Activated naive CD4-positive, alpha-beta T cell treated with anti-CD3 and anti-CD28 coated beads, Interleukin-2, amount 50 U/mL, for 24 hours (primary cell): ENCODE results near the gene FREM2.

Source experiments
- H3K27ac Mint-ChIP-seq: one replicate; pipeline ENCODE4 v1.8.0; 2021; ENCODE audit warnings: mild to moderate bottlenecking, mixed read lengths
- H3K27me3 Mint-ChIP-seq: one replicate; pipeline ENCODE4 v1.8.0; 2021; ENCODE audit warnings: mixed read lengths
- H3K36me3 Mint-ChIP-seq: one replicate; pipeline ENCODE4 v1.8.0; 2021; ENCODE audit warnings: mixed read lengths
- H3K4me1 Mint-ChIP-seq: one replicate; pipeline ENCODE4 v1.8.0; 2021; ENCODE audit warnings: mixed read lengths
- H3K4me3 Mint-ChIP-seq: one replicate; pipeline ENCODE4 v1.8.0; 2021; ENCODE audit warnings: mild to moderate bottlenecking, mixed read lengths
- H3K9me3 Mint-ChIP-seq: one replicate; pipeline ENCODE4 v1.8.0; 2021; ENCODE audit warnings: mixed read lengths

The FREM2 gene

DNA sequence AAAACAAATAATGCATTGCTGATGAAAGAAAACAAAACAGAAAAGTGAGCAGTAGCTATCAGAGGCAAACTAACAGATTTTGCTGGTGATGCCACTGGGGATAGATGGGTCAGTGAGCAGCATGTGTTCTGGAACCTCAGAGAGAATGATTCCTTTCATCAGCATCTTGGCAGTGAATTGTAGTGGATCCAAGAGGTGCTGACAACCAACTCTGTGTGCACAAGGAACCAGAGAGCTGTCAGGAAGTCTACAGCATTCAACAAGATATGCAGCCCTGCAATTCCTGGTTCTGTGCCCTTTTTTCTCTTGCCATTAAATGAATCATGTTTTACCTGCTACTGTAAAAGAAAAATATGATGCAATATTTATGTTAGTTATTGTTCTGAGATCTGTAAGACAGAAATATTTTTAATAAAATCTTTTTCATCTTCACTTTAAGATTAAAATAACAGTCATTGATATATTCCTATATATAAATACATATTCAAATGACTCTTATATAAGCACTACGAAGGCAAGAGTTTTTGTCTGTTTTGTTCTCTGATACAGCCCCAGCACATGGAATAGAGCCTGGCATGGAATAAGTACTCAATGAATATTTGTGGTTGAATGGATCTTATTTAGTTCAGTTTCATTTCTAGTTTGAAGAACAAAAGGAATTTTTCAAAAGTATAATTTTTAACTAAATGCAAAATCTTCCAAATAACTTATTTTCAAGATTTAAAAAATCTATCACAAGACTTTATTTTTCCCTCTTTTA, 80.8 kb downstream of the FREM2 start:
- H3K4me1 Mint-ChIP-seq: no peaks in the 10 kb centered on the region
- no peak overlapping the region for H3K4me3 Mint-ChIP-seq
- no peaks in the 10 kb centered on the region for H3K36me3 Mint-ChIP-seq
- H3K27ac Mint-ChIP-seq: no peak overlapping the region
- H3K27me3 Mint-ChIP-seq: no peaks in the 10 kb centered on the region
- no peaks in the 10 kb centered on the region for H3K9me3 Mint-ChIP-seq

DNA sequence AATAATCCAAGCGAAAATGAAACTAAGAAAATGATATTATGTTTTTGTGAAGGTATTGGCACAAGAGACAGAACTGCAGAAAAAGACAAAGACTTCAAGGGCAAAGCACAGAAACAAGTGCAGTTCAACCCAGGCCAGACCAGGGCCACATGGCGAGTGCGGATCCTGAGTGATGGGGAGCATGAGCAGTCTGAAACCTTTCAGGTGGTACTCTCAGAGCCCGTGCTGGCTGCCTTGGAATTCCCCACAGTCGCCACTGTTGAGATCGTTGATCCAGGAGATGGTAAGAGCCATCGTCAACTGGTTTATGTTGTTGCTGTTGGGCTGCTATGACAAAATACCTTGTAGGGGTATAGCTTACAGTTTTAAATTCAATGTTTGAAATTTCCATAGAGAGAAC, 82.6 kb downstream of the FREM2 start:
- Mint-ChIP-seq H3K36me3 (no peaks in the 10 kb centered on the region), H3K27me3 (no peaks in the 10 kb centered on the region), H3K4me3 (no peak overlapping the region), H3K9me3 (no peaks in the 10 kb centered on the region), H3K4me1 (no peaks in the 10 kb centered on the region), H3K27ac (no peak overlapping the region)

DNA sequence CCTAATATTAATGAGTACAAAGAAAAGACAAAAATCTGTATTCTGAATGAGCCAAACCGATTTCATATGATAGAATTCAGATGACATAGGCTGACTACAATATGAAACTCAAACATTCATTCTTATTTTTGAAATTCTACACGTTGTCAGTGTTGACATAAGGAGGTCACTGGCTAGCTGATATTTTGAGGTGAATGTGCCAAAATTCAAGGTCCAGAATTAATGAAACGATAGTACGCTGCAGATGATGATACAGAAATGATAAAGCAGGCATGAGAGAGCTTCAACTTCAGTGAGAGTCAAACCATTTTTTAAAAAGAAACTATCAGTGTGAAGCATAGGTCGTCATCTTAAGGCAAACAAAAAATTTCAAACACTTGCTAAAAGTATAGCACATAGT, 88.2 kb downstream of the FREM2 start:
- Mint-ChIP-seq H3K4me3 (no peak overlapping the region), H3K4me1 (no peaks in the 10 kb centered on the region), H3K36me3 (no peaks in the 10 kb centered on the region), H3K9me3 (peaks cover 6% of the 10 kb centered on the region), H3K27ac (no peak overlapping the region), H3K27me3 (no peaks in the 10 kb centered on the region)

DNA sequence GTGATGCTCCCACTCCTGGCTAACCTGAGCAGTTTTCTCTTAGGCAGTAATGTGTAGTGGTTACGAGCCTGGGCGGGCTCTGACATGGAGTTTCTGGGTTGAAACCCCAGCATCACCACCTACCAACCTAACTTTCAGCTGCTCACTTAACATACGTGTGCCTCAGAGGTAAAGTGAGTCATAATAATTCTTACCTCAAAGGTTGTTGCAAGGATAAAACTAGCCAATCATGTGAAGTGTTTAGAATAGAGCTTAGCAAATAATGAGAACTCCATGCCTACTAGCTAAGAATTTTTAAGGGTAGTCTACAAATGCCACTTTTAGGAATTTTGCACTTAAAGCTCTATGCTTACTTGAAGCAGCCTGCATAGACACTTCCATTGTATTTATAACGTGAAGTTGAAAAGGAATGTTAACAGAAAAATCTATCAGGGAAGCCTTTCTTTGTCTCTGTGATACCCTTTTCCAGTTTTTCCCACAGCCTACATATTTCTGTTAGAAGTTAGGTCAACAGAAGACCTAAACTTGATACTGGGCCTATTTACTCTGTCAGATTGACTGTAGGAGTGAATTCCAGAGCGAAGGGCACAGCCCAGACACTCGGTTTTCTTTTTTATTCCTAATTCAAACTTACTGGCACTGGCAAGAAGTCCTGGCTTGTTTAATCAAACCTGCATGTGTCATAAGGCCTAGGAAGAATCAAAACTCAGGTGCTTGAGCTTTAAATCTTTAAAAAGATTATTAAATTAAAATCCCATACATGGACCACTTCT, 90.7 kb downstream of the FREM2 start:
- Mint-ChIP-seq H3K4me1 (no peaks in the 10 kb centered on the region), H3K4me3 (no peak overlapping the region), H3K27ac (no peak overlapping the region), H3K9me3 (peaks cover 6% of the 10 kb centered on the region), H3K27me3 (no peaks in the 10 kb centered on the region), H3K36me3 (no peaks in the 10 kb centered on the region)

DNA sequence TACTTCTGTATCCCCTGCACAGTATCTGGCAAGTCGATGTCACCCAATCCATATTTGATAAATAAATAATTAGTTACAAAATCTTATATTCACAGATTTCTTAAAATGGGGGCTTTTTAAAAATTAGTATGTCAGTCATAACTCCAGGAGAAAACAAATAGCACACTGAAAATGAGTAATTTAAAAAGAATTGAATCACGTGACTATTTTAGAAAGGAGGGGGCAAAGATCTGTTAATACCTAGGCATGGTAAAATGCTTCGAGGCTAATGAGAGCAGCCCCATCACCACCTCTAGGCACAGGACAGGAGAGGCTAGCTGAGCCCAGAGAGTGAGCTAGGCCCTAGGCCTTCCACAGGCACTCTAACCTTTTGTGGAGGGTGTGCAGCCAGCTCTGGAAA, 94.7 kb downstream of the FREM2 start:
- no peaks in the 10 kb centered on the region for H3K4me1 Mint-ChIP-seq
- peaks cover 6% of the 10 kb centered on the region for H3K9me3 Mint-ChIP-seq
- H3K27me3 Mint-ChIP-seq: no peaks in the 10 kb centered on the region
- no peak overlapping the region for H3K4me3 Mint-ChIP-seq
- no peak overlapping the region for H3K27ac Mint-ChIP-seq
- H3K36me3 Mint-ChIP-seq: no peaks in the 10 kb centered on the region

DNA sequence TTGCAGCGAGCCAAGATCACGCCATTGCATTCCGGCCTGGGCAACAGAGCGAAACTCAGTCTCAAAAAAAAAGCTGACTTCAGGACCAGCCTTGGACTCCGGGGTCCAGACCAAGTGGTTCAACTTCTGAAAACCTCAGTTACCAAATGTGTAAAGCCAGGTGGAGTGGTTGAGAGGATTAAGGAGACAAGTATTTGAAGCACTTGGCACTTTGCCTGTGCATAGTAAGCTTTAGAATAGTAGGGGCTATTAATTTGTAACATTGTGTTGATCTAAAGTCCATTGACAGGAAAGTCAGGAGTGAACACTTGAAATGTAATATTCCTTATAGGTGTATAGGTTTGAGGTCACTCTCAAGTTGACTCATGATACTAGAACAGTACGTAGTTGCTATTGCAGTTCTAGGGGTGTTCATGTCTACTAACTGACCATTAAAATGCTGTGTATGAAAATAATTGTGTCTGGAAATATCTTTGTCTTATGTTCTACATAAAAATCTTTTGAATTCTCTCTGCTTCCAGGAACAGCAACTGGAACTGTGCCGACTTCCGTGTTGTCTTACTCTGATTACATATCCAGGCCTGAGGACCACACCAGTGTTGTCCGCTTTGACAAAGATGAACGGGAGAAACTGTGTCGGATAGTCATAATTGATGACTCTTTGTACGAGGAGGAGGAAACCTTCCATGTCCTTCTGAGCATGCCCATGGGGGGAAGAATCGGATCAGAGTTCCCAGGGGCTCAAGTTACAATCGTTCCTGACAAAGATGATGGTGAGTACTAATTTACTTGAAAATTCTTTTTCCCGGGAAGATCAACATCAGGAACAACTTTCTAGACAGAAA, 97.4 kb downstream of the FREM2 start:
- no peak overlapping the region for H3K27ac Mint-ChIP-seq
- H3K9me3 Mint-ChIP-seq: peaks cover 6% of the 10 kb centered on the region
- no peaks in the 10 kb centered on the region for H3K36me3 Mint-ChIP-seq
- H3K4me3 Mint-ChIP-seq: no peak overlapping the region
- no peaks in the 10 kb centered on the region for H3K27me3 Mint-ChIP-seq
- no peaks in the 10 kb centered on the region for H3K4me1 Mint-ChIP-seq

DNA sequence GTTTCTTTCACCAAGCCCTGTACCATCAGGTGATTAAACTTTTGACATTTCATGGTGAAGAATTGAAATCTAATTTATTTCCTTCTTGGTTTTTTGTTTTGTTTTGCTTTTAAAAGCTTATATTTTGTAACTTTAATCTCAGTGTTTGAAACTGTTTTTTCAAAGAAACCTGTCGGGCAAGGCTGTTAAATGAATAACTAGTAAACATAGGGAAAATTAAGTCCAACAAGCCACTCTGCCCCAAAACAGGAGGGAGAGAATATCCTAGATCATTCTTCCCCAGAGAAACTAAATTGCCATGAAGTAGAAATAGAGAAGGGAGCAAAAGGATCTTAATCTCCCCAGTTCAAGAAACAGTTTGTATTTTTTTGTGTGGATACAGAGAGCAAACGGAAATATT, 98.2 kb downstream of the FREM2 start:
- Mint-ChIP-seq H3K27ac (no peak overlapping the region), H3K4me1 (no peaks in the 10 kb centered on the region), H3K36me3 (no peaks in the 10 kb centered on the region), H3K4me3 (no peak overlapping the region), H3K27me3 (no peaks in the 10 kb centered on the region), H3K9me3 (peaks cover under 1% of the 10 kb centered on the region)

DNA sequence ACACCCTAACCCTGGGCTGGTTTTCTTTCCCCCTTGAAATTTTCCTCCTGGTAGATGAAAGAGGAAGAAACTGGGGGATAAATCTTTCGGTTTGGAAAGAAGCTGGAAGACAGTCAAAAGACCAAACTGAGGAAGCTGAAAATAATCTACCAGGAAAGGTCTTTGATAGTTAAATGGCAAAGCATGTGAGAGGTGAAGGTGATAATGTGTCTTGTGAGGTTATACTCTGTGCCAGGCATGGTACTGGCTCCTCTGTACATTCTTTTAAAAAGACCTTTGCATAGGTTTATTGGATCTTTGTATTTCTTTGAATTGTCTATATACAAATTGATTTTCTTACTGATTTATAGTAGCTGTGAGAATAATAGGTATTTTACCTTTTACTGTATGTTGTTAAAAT, 98.6 kb downstream of the FREM2 start:
- Mint-ChIP-seq H3K27me3 (no peaks in the 10 kb centered on the region), H3K4me1 (no peaks in the 10 kb centered on the region), H3K36me3 (no peaks in the 10 kb centered on the region), H3K9me3 (no peaks in the 10 kb centered on the region), H3K4me3 (no peak overlapping the region), H3K27ac (no peak overlapping the region)

DNA sequence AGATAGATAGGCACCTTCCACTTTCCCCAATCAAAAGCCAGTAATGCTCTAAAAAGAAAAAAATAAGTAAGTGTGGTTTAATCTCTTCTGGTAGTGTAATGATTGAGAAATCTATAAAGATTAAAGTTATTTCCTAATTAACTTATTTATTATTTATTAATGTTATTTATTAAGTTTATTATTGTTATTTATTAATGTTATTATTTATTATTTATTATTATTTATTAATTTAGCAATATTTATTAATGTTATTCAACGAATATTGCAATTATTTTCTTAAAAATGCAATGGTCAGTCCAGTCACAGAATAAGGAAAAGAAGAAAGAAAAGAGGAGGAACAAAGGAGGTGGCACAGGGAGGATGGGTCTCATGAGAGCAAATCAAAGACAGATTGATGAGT, 100.7 kb downstream of the FREM2 start:
- Mint-ChIP-seq H3K36me3 (no peaks in the 10 kb centered on the region), H3K27me3 (no peaks in the 10 kb centered on the region)

DNA sequence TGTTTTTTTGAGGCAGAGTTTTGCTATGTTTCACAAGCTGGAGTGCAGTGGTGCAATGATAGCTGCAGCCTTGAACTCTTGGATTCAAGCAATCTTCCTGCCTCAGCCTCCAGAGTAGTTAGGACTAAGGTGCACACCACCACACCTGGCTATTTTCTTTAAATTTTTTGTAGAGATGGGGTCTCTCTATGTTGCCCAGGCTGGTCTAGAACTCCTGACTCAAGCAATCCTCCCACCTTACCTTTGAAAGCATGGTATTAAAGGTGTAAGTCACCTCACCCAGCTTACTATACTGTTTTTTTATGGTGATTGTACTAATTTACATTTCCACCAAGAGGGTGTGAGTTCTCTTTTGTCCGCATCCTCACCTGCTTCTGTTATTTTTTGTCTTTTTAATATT, 110.0 kb downstream of the FREM2 start:
- Mint-ChIP-seq H3K36me3 (peaks cover 2% of the 10 kb centered on the region), H3K27ac (no peak overlapping the region), H3K27me3 (peaks cover 2% of the 10 kb centered on the region), H3K4me1 (no peaks in the 10 kb centered on the region), H3K9me3 (peaks cover 8% of the 10 kb centered on the region), H3K4me3 (no peak overlapping the region)

More for the DNA sequence above, 100.7 kb downstream of the FREM2 start:
- Mint-ChIP-seq H3K27ac (no peak overlapping the region), H3K4me1 (no peaks in the 10 kb centered on the region), H3K4me3 (no peak overlapping the region), H3K9me3 (no peaks in the 10 kb centered on the region)

DNA sequence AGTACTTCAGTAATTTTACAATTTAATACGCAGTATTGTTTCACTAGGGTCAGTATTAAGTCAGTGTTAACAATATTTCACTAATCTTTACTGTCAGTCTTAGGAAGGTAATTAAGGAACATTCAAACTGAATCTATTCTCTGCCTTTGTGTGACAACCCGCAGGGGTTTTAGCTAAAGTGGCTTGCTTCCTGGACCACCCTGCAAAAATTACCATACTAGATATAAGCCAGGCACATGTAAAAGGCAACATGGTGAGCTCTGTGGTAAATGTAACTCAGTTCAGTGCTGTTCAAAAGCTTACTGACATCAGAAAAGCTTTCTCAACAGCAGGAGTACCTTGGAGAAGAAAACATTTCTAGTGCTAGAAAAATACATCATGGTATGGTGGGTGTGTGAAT, 116.7 kb downstream of the FREM2 start:
- Mint-ChIP-seq H3K27me3 (peaks cover 2% of the 10 kb centered on the region), H3K4me1 (no peaks in the 10 kb centered on the region), H3K9me3 (peaks cover 8% of the 10 kb centered on the region), H3K36me3 (peaks cover 2% of the 10 kb centered on the region), H3K27ac (no peak overlapping the region), H3K4me3 (no peak overlapping the region)

DNA sequence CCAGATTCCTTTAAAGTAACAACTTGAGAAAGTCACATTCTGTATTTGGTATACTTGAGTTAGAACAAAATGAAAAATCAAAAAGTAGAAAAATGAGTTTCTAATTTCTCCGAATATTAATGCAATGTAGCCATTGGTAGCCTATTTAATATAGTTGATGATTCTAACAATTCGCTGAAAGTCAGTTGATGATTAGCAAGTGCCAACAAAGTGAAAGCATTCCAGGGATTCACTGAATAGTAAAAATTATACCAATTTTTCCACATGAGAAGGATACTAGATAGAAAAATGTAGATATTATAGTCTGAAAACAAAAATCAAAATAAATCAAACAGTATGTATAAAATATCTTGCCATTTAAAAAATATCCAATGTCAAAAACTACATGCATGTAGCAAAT, 117.2 kb downstream of the FREM2 start:
- H3K27ac Mint-ChIP-seq: no peak overlapping the region
- H3K36me3 Mint-ChIP-seq: peaks cover 2% of the 10 kb centered on the region
- H3K4me1 Mint-ChIP-seq: no peaks in the 10 kb centered on the region
- peaks cover 9% of the 10 kb centered on the region for H3K9me3 Mint-ChIP-seq
- peaks cover 2% of the 10 kb centered on the region for H3K27me3 Mint-ChIP-seq
- H3K4me3 Mint-ChIP-seq: no peak overlapping the region

DNA sequence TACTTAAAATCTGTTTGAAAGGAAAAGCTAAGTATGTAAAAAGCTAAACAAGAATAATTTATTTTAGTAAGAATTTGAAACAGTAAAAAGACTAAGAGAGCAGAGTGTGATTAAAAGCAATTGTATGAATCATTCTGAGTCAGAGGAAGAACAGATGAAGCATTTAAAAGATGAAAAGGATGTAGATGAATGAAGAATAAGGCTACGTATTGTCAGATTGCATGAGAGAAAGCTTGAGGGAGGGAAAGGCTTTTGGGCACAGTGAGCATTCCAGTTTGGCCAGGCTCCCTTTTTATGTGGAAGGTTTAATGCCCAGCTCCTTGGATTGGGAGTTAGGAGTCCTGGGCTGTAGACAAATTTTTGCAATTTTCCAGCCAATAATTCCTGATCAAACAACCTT, 117.7 kb downstream of the FREM2 start:
- Mint-ChIP-seq H3K4me1 (no peaks in the 10 kb centered on the region), H3K27ac (no peak overlapping the region), H3K36me3 (peaks cover 2% of the 10 kb centered on the region)

DNA sequence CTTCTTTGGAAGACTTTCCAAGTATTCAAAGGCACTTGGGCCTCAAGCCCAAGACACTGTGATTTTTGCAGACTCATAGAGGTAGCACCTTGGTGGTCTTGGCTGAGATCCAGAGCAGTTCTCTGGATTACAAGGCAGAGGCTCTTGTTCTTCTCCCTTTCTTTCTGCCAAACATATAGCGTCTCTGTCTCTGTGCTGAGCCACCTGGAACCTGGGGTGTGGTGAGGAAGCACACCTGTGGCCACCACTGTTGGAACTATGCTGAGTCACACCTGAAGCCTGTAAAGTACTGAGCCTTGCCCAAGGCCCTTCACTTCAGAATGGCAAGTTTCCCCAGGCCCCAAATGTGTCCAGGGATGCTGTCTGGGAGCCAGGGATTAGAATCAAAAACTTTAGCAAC, 127.5 kb downstream of the FREM2 start:
- Mint-ChIP-seq H3K27ac (no peak overlapping the region), H3K4me3 (no peak overlapping the region), H3K9me3 (peaks cover 23% of the 10 kb centered on the region), H3K4me1 (no peaks in the 10 kb centered on the region), H3K36me3 (peaks cover 2% of the 10 kb centered on the region), H3K27me3 (peaks cover 8% of the 10 kb centered on the region)

More for the DNA sequence above, 117.7 kb downstream of the FREM2 start:
- Mint-ChIP-seq H3K27me3 (peaks cover 2% of the 10 kb centered on the region), H3K9me3 (peaks cover 13% of the 10 kb centered on the region), H3K4me3 (no peak overlapping the region)

DNA sequence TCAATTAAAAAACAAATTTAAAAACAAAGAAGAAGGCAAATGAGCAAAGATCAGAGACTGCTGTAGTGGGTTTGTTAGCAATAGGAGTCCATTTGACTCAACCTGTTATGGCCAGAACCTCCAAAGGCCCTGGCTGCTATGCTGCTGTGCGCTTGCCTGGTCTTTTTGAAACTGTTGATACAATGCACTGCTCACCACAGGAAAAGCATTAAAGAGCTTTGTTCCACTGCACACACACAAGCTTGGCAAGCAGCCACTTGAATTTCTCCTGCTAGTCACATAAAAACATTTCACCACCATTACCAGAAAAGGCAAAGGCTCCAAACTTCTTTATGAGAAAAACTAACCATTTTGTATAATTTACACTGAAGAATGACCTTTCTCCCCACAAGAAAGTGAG, 132.2 kb downstream of the FREM2 start:
- H3K27ac Mint-ChIP-seq: no peak overlapping the region

DNA sequence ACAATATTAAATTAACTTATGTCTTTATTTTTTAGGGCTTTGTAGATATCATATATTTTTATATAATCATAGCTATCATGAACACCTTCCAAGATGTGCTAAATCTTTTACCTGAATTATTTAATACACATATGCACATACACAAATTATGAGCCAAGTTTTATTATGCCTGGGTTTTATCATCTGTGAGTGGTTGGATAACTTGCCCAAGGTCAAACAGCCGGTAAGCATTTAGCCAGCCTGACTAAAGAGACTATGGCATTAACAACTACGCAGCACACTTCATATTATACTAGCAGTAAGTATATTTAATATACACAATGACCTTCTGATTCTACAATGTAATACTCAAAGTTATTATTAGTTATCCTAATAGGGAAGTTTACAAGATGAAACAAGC, 132.7 kb downstream of the FREM2 start:
- no peaks in the 10 kb centered on the region for H3K4me1 Mint-ChIP-seq
- no peak overlapping the region for H3K4me3 Mint-ChIP-seq
- no peaks in the 10 kb centered on the region for H3K9me3 Mint-ChIP-seq
- no peaks in the 10 kb centered on the region for H3K36me3 Mint-ChIP-seq
- peaks cover 7% of the 10 kb centered on the region for H3K27me3 Mint-ChIP-seq
- H3K27ac Mint-ChIP-seq: no peak overlapping the region

More for the DNA sequence above, 132.2 kb downstream of the FREM2 start:
- Mint-ChIP-seq H3K9me3 (peaks cover 3% of the 10 kb centered on the region), H3K27me3 (peaks cover 8% of the 10 kb centered on the region), H3K36me3 (no peaks in the 10 kb centered on the region), H3K4me3 (no peak overlapping the region), H3K4me1 (no peaks in the 10 kb centered on the region)
